SK-N-SH (cell line): ENCODE measurements around the gene PDE8A. TPM values are rescaled to one million over a fixed set of nuclear protein-coding genes. Genes with fewer than 3 reads are reported as not detected.

Experiments used
- CTCF ChIA-PET: fragments of 300-600, 350-600 bp; formaldehyde crosslinking; extraction: SDS; loops from one replicate; lab custom pipeline; 2021; lab: Yijun Ruan, JAX
- POLR2A ChIA-PET: fragments of 350-600 bp; sonication (Branson Sonifier 250); formaldehyde crosslinking; extraction: SDS; loops from one replicate; lab custom pipeline; 2020; ENCODE audit warnings: antibody characterized with exemption, inconsistent platforms; lab: Yijun Ruan, JAX
- DNase-seq: peaks from one replicate; pipeline ENCODE4 v3.0.0; 2012
- H2AFZ ChIP-seq: fragments of 200-600 bp; sonication (generic); 2 replicates; pipeline ENCODE4 v1.8.1; 2016; ENCODE audit warnings: antibody characterized with exemption, mild to moderate bottlenecking, low read depth
- H3F3A ChIP-seq: fragments of 200-600 bp; sonication (generic); replicated peaks from 2 replicates; pipeline ENCODE3; 2016; ENCODE audit warnings: antibody characterized with exemption, mild to moderate bottlenecking; ENCODE audit not compliant: insufficient read depth
- H3K27ac ChIP-seq, 2 experiments: fragments of 200-500 bp in 1 of 2; fragments of 200-600 bp in 1 of 2; sonication (Bioruptor generic) in 1 of 2; sonication (generic), shearing (Covaris generic) in 1 of 2; 2 replicates each; pipeline versions ENCODE4 v1.5.1 to v1.6.1; 2014 to 2016; ENCODE audit warnings: low read depth in 2 of 2, inconsistent platforms in 1 of 2, low read length in 1 of 2, mild to moderate bottlenecking in 1 of 2, mixed read lengths in 1 of 2
- H3K27me3 ChIP-seq: fragments of 200-600 bp; sonication (generic), shearing (Covaris generic); 2 replicates; pipeline ENCODE4 v1.6.1; 2016; ENCODE audit warnings: mixed run types; ENCODE audit not compliant: insufficient read depth
- H3K36me3 ChIP-seq, 2 experiments: fragments of 200-500 bp in 1 of 2; fragments of 200-600 bp in 1 of 2; sonication (Bioruptor generic) in 1 of 2; sonication (generic) in 1 of 2; replicated peaks in 1 of 2; 2 replicates each; pipeline versions ENCODE3 to v1.5.1; 2014 to 2016; ENCODE audit warnings: low read length in 1 of 2, mild to moderate bottlenecking in 1 of 2; ENCODE audit not compliant: insufficient read depth in 2 of 2, control insufficient read depth in 1 of 2
- H3K4me1 ChIP-seq, 2 experiments: fragments of 200-500 bp in 1 of 2; fragments of 200-600 bp in 1 of 2; sonication (Bioruptor generic) in 1 of 2; sonication (generic), shearing (Covaris generic) in 1 of 2; 2 replicates each; pipeline versions ENCODE4 v1.5.1 to v1.6.1; 2014 to 2016; ENCODE audit warnings: low read depth in 1 of 2, low read length in 1 of 2, mixed run types in 1 of 2; ENCODE audit not compliant: insufficient read depth in 2 of 2, control insufficient read depth in 1 of 2
- H3K4me2 ChIP-seq: fragments of 200-600 bp; sonication (generic), shearing (Covaris generic); 2 replicates; pipeline ENCODE4 v1.6.1; 2017; ENCODE audit warnings: mixed run types
- H3K4me3 ChIP-seq, 2 experiments: fragments of 200-500 bp in 1 of 2; fragments of 200-600 bp in 1 of 2; sonication (Bioruptor generic) in 1 of 2; sonication (generic), shearing (Covaris generic) in 1 of 2; 2 replicates each; pipeline versions ENCODE4 v1.5.1 to v1.8.1; 2014 to 2016; ENCODE audit warnings: low read depth in 2 of 2, inconsistent platforms in 1 of 2, low read length in 1 of 2, mild to moderate bottlenecking in 1 of 2, mixed read lengths in 1 of 2, moderate library complexity in 1 of 2
- H3K79me2 ChIP-seq: fragments of 200-600 bp; sonication (generic); 2 replicates; pipeline ENCODE4 v1.8.1; 2017; ENCODE audit warnings: mild to moderate bottlenecking; ENCODE audit not compliant: insufficient read depth
- H3K9ac ChIP-seq: fragments of 200-600 bp; sonication (generic); 2 replicates; pipeline ENCODE4 v1.6.1; 2017; ENCODE audit warnings: mixed run types
- H3K9me2 ChIP-seq: fragments of 200-600 bp; sonication (generic); 2 replicates; pipeline ENCODE4 v1.6.1; 2017; ENCODE audit warnings: mixed run types
- H3K9me3 ChIP-seq: fragments of 200-600 bp; sonication (generic); 2 replicates; pipeline ENCODE4 v1.6.1; 2017; ENCODE audit warnings: mixed run types, mild to moderate bottlenecking, moderate library complexity
- H4K20me1 ChIP-seq: fragments of 200-600 bp; sonication (generic); 2 replicates; pipeline ENCODE4 v1.6.1; 2017; ENCODE audit warnings: mild to moderate bottlenecking, mixed run types; ENCODE audit not compliant: insufficient read depth
- CHD2 ChIP-seq: fragments of 150-350 bp; IDR thresholded peaks from 2 replicates; pipeline ENCODE4 v1.6.1; 2018; ENCODE audit warnings: low read length; ENCODE audit not compliant: partially characterized antibody
- CTCF ChIP-seq: fragments of 200-600 bp; sonication (generic); IDR thresholded peaks from 2 replicates; pipeline ENCODE4 v1.6.1; 2017; ENCODE audit warnings: antibody characterized with exemption, mild to moderate bottlenecking, moderate library complexity
- ELF1 ChIP-seq: IDR thresholded peaks from 2 replicates; pipeline ENCODE4 v1.4.0; 2012
- EP300 ChIP-seq, 2 experiments: IDR thresholded peaks; 2 replicates each; pipeline versions ENCODE4 v1.4.0 to v1.6.1; 2012; ENCODE audit warnings: borderline replicate concordance in 1 of 2, low read depth in 1 of 2, low read length in 1 of 2
- EZH2phosphoT487 ChIP-seq: fragments of 200-600 bp; sonication (generic); IDR thresholded peaks from 2 replicates; pipeline ENCODE4 v1.6.1; 2017; ENCODE audit warnings: low read depth, mixed run types, mild to moderate bottlenecking, antibody characterized with exemption, moderate library complexity, borderline replicate concordance
- FOSL2 ChIP-seq: IDR thresholded peaks from 2 replicates; pipeline ENCODE4 v1.4.0; 2012; ENCODE audit warnings: low read depth, mild to moderate bottlenecking, moderate library complexity, borderline replicate concordance
- FOXJ3 ChIP-seq: sonication (generic); formaldehyde crosslinking; IDR thresholded peaks from 2 replicates; pipeline ENCODE4 v1.5.1; 2020; ENCODE audit warnings: mild to moderate bottlenecking, missing genetic modification reagents
- GATA2 ChIP-seq: sonication (generic); formaldehyde crosslinking; IDR thresholded peaks from 2 replicates; pipeline ENCODE4 v1.5.0; 2020; ENCODE audit warnings: mild to moderate bottlenecking, missing genetic modification reagents
- IRF3 ChIP-seq: fragments of 150-350 bp; IDR thresholded peaks from 2 replicates; pipeline ENCODE4 v1.6.1; 2016; ENCODE audit warnings: mild to moderate bottlenecking, low read depth, low read length
- MAX ChIP-seq: IDR thresholded peaks from 2 replicates; pipeline ENCODE4 v1.4.0; 2012; ENCODE audit warnings: low read depth
- MEF2A ChIP-seq: IDR thresholded peaks from 2 replicates; pipeline ENCODE4 v1.4.0; 2012; ENCODE audit warnings: low read depth, borderline replicate concordance
- MXI1 ChIP-seq: IDR thresholded peaks from 2 replicates; pipeline ENCODE4 v1.6.1; 2012; ENCODE audit warnings: mild to moderate bottlenecking, low read depth, low read length, improper control_type of control experiment
- NFIC ChIP-seq: IDR thresholded peaks from 2 replicates; pipeline ENCODE4 v1.4.0; 2012; ENCODE audit warnings: borderline replicate concordance
- POLR2AphosphoS5 ChIP-seq: IDR thresholded peaks from 2 replicates; pipeline ENCODE4 v1.6.1; 2012; ENCODE audit warnings: low read depth, low read length
- RCOR1 ChIP-seq: fragments of 150-350 bp; IDR thresholded peaks from 2 replicates; pipeline ENCODE4 v1.6.1; 2017; ENCODE audit warnings: antibody characterized with exemption, low read length
- SMC3 ChIP-seq: IDR thresholded peaks from 2 replicates; pipeline ENCODE4 v1.6.1; 2012; ENCODE audit warnings: low read depth, low read length, improper control_type of control experiment
- TAF1 ChIP-seq: IDR thresholded peaks from 2 replicates; pipeline ENCODE4 v1.6.1; 2012; ENCODE audit warnings: low read depth, mild to moderate bottlenecking, low read length, moderate library complexity, borderline replicate concordance
- TCF12 ChIP-seq: IDR thresholded peaks from 2 replicates; pipeline ENCODE4 v1.4.0; 2012
- USF1 ChIP-seq: IDR thresholded peaks from 2 replicates; pipeline ENCODE4 v1.4.0; 2012; ENCODE audit warnings: low read depth, borderline replicate concordance
- WGBS: methylation state at CpG from one replicate; pipeline ENCODE4 v1.1.6; 2017; ENCODE audit warnings: low lambda C conversion rate; 5-methylcytosine and 5-hydroxymethylcytosine counted together
- polyA plus RNA-seq, 3 experiments: library from polyadenylated mRNA; depleted of rRNA; stranded (reverse); fragments of >200 nt; gene quantifications; 2 replicates each; pipeline ENCODE4 v1.2.3, GENCODE V29; 2012

PDE8A gene
- polyA plus RNA-seq, 1 of the 3 experiments (the other 2 are of a cell fraction), result 13.4 TPM

GRCh38 chr15:85129881-85130280, 148.2 kb downstream of the PDE8A start:
- Histone ChIP-seq H3K9me2 (0 out of 2 replicates have a peak, but pooled peaks cover 3% of the 10 kb centered on the region), H3K9me3 (0 out of 2 replicates have a peak, but pooled peaks cover 6% of the 10 kb centered on the region), H3K27ac (no peak overlapping the region), H3F3A (no peaks in the 10 kb centered on the region), H3K79me2 (no peaks in the 10 kb centered on the region), H3K36me3 (peaks cover 8 to 59% of the 10 kb centered on the region in 2 experiments), H2AFZ (no peak overlapping the region), H3K4me2 (no peak overlapping the region), H3K4me1 (no peaks in the 10 kb centered on the region), H3K4me3 (no peak overlapping the region), H4K20me1 (no peaks in the 10 kb centered on the region), H3K27me3 (no peaks in the 10 kb centered on the region), H3K9ac (no peak overlapping the region)
- ChIA-PET POLR2A (no interaction called here), CTCF (no interaction called here)
- DNase-seq, result no peak
- TF ChIP-seq USF1 (no peak), IRF3 (no peak), ELF1 (no peak), NFIC (no peak), MXI1 (no peak), EZH2phosphoT487 (no peak), FOXJ3 (CRISPR knock-in tag) (no peak)
- WGBS, result 77% methylated on average over 3 of the region's 3 CpGs

GRCh38 chr15:85131915-85132314, 150.3 kb downstream of the PDE8A start:
- Histone ChIP-seq H3K4me3 (no peak overlapping the region), H3K9ac (no peak overlapping the region), H3K36me3 (peaks cover 9 to 65% of the 10 kb centered on the region in 2 experiments), H3K9me3 (0 out of 2 replicates have a peak, but pooled peaks cover 6% of the 10 kb centered on the region), H3K27ac (no peak overlapping the region), H3F3A (no peaks in the 10 kb centered on the region), H2AFZ (no peak overlapping the region), H3K9me2 (0 out of 2 replicates have a peak, but pooled peaks cover 3% of the 10 kb centered on the region), H3K4me1 (peaks cover 0 to 2% of the 10 kb centered on the region in 2 experiments; a peak in 1 of 4 replicates), H4K20me1 (no peaks in the 10 kb centered on the region), H3K4me2 (no peak overlapping the region), H3K27me3 (no peaks in the 10 kb centered on the region), H3K79me2 (no peaks in the 10 kb centered on the region)
- TF ChIP-seq NFIC (no peak), RCOR1 (no peak), FOSL2 (no peak), POLR2AphosphoS5 (no peak), EP300 (IDR thresholded peaks at IDR 0.05; ENCODE audit: borderline replicate concordance in 1 of 2, low read depth in 1 of 2, low read length in 1 of 2) (no peak), SMC3 (no peak), MXI1 (no peak), TCF12 (no peak), USF1 (no peak), IRF3 (no peak), GATA2 (CRISPR knock-in tag) (no peak), CTCF (no peak), CHD2 (no peak), MAX (no peak), MEF2A (no peak), TAF1 (no peak)
- ChIA-PET CTCF (interaction anchor here (1.4 kb wide), 1 partner anchor 10 kb away, joined by 4 read pairs; no protein-coding TSS in a partner anchor), POLR2A (no interaction called here)
- 91% methylated on average over 1 of the region's 1 CpG for WGBS
- no peak for DNase-seq
